Psoas muscle (tissue), 8 donors: Measurements from ENCODE around the gene IL21R. TPM values are rescaled to one million over a fixed set of nuclear protein-coding genes. Genes with fewer than 3 reads are reported as not detected.

ENCODE experiments used
- ATAC-seq, 4 donors: fragments of 200-7000 bp; cut with Tn5 transposase; one replicate each; pipeline ENCODE4 v1.9.1; 2020; ENCODE audit warnings: moderate library complexity in 3 of 4, mild to moderate bottlenecking in 2 of 4
- DNase-seq, 2 donors: peaks; one replicate each; pipeline ENCODE4 v3.0.0-alpha.2; 2020
- H3K27ac ChIP-seq: fragments of 200-600 bp; one replicate; pipeline ENCODE4 v1.8.0; 2022
- H3K27me3 ChIP-seq, 3 donors: fragments of 200-600 bp in 1 of 3; one replicate each; pipeline versions ENCODE4 v1.6.1 to v1.8.0; 2013 to 2022; ENCODE audit warnings: low read length in 2 of 3, mild to moderate bottlenecking in 2 of 3, moderate library complexity in 1 of 3; ENCODE audit not compliant: insufficient read depth in 3 of 3
- H3K36me3 ChIP-seq, 2 donors: fragments of 200-600 bp in 1 of 2; one replicate each; pipeline versions ENCODE4 v1.6.1 to v1.8.0; 2013 to 2022; ENCODE audit warnings: low read depth in 1 of 2, mild to moderate bottlenecking in 1 of 2, moderate library complexity in 1 of 2; ENCODE audit not compliant: insufficient read depth in 1 of 2
- H3K4me1 ChIP-seq: fragments of 200-600 bp; one replicate; pipeline ENCODE4 v1.8.0; 2022
- H3K4me3 ChIP-seq: fragments of 200-600 bp; one replicate; pipeline ENCODE4 v1.8.0; 2022; ENCODE audit warnings: mild to moderate bottlenecking
- H3K9me3 ChIP-seq: fragments of 200-600 bp; one replicate; pipeline ENCODE4 v1.8.0; 2022
- WGBS, 3 donors: extraction: QIAGEN DNeasy Blood & Tissue Kit; methylation state at CpG; one replicate each; pipeline versions ENCODE4 v1.1.6 to v1.1.7; 2013; 5-methylcytosine and 5-hydroxymethylcytosine counted together
- intact Hi-C, 2 donors: fragments of 100-400 bp; cut with DNase I; formaldehyde crosslinking; loops; one replicate each; pipeline versions ENCODE4 v1.11.0 to v1.14.2; 2022
- polyA plus RNA-seq, 3 donors: library from polyadenylated mRNA; stranded (reverse); fragments of 200-250 nt; gene quantifications; one replicate each; pipeline ENCODE4 v1.2.3, GENCODE V29; 2013
- total RNA-seq, 4 donors: library from RNA; stranded (reverse); fragmentation: NEBNext Ultra II Directional in 2 of 4; extraction: Animal tissue kit (Norgen Biotek cat#: 25700) in 2 of 4; gene quantifications; one replicate each; pipeline versions ENCODE4 v1.2.1 to v1.2.4, GENCODE V29; 2021 to 2023
- TF ChIP-seq, protein P1 (sequence below): fragments of 200-600 bp; IDR thresholded peaks from one replicate; pipeline ENCODE4 v1.8.0; 2022; ENCODE audit warnings: antibody characterized with exemption
- donor health status: healthy with polysubstance abuse.
- donor health status: DM: no; HTN: no; CAD: no; lungs with moderate emphysema.
- donor health status: Bipolar disorder and iron deficiency.
- donor health status: healthy.
- donor health status: DM: yes; HTN: yes; CAD: no.
- donor health status: DM: no; HTN: no; CAD: no.
- donor health status: DM: no; HTN: no; CAD: no.
- donor health status: DM: yes; HTN: yes; CAD: no.

Gene IL21R
- total and polyA plus RNA-seq, 7 donors: 0.01 to 0.15 (median 0.08) TPM; not detected in 2

GRCh38 chr16:27471661-27472060 is 69.7 kb downstream of the IL21R start:
- ATAC-seq: no peak
- peaks cover 4% of the 10 kb centered on the region for H3K4me1 ChIP-seq
- DNase-seq: no peak
- 92 to 94% (median 94%) methylated on average over 19 of the region's 19 CpGs for WGBS, 3 donors
- no peak overlapping the region for H3K27ac ChIP-seq
- no peaks in the 10 kb centered on the region for H3K27me3 ChIP-seq
- intact Hi-C loops: no loop called here
- peaks cover 21 to 100% of the 10 kb centered on the region in 2 donors for H3K36me3 ChIP-seq
- TF ChIP-seq, protein P1, sequence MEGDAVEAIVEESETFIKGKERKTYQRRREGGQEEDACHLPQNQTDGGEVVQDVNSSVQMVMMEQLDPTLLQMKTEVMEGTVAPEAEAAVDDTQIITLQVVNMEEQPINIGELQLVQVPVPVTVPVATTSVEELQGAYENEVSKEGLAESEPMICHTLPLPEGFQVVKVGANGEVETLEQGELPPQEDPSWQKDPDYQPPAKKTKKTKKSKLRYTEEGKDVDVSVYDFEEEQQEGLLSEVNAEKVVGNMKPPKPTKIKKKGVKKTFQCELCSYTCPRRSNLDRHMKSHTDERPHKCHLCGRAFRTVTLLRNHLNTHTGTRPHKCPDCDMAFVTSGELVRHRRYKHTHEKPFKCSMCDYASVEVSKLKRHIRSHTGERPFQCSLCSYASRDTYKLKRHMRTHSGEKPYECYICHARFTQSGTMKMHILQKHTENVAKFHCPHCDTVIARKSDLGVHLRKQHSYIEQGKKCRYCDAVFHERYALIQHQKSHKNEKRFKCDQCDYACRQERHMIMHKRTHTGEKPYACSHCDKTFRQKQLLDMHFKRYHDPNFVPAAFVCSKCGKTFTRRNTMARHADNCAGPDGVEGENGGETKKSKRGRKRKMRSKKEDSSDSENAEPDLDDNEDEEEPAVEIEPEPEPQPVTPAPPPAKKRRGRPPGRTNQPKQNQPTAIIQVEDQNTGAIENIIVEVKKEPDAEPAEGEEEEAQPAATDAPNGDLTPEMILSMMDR: no peak
- H3K4me3 ChIP-seq: no peak overlapping the region
- H3K9me3 ChIP-seq: no peaks in the 10 kb centered on the region

DNA sequence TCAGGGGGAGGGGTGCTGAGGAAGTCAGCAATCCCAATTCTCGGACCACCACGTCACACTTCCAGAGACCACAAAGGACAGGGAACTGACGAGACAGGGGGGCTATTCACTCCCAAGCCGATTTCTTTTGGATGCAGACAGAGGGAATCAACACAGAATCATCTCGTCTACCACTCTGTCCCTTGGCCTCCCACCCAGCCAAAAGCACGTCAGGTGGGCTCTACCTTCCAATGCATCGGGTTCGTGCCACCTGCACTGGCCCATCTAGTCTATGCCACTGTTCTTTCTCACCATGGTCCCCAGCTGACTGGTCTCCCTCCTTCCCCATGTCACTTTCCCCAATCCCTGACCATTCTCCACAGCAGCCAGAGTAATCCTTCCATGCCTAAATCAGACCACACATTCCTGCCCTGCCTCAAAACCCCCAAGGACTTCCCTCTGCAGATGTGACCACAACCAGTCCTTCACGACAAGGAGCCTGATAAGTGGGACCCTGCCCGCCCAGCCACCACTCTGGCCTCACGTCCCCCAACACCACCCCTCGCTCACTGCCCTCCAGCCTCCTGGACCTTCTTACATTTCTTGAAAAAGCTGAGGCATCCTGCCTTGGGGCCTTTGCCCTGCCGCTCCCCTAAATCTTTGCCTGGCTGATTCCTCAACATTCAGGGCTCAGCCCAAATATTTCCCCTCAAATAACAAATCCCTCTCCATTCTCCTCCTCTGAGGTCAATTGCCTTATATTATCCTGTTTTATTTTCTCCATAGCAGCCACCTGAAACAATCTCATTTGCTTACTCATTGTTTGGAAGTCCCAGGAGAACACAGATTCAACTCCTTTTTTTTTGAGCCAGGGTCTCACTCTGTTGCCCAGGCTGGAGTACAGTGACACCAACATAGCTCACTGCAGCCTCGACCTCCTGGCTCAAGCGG is 70.4 kb downstream of the IL21R start:
- DNase-seq: no peak

DNA sequence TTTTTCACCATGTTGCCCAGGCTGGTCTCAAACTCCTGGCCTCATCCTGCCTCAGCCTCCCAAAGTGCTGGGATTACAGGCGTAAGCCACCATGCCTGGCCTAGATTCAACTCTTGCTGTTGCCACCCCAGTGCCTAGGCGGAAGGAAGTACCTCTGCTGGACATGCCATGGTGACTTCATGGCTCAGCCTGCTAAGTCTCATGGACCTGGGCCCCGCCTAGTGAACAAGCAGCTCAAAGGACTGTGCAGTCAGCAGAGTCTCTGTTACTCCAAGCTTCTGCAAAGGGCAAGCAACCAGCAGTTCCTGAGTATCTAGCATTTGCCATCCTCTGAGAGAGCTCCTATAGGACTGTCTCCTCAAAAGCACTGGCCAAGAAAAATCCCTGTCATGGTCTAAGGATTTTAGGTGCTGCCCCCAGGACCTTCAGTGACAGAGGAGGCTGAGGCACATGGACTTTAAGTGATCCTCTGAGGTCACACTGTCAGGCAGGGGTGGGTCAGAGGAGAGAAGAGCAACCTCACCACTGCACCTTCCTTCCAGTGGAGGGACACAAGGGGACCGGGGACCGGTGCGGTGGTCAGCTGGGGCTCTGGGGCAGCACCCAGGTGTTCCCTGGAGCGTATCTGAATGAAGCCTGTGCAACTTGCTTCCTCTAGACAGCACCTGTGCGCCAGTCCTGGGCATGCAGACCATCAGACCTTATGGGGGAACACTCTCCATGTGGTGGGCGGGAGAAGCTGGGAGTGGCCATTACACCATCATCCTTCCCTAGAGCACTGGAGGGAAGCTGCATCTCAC is 71.3 kb downstream of the IL21R start:
- Histone ChIP-seq H3K27ac (no peak overlapping the region), H3K9me3 (no peaks in the 10 kb centered on the region), H3K27me3 (no peaks in the 10 kb centered on the region), H3K4me3 (no peak overlapping the region), H3K36me3 (peaks cover 21 to 100% of the 10 kb centered on the region in 2 donors), H3K4me1 (peaks cover 4% of the 10 kb centered on the region)
- ATAC-seq (no peak), DNase-seq (no peak)
- TF ChIP-seq, protein P1: no peak
- intact Hi-C loops: no loop called here
- 96 to 98% (median 97%) methylated on average over 9 of the region's 9 CpGs for WGBS, 3 donors

More for the DNA sequence above, 70.4 kb downstream of the IL21R start:
- Histone ChIP-seq H3K4me3 (no peak overlapping the region), H3K9me3 (no peaks in the 10 kb centered on the region), H3K27ac (no peak overlapping the region), H3K27me3 (no peaks in the 10 kb centered on the region), H3K36me3 (peaks cover 21 to 100% of the 10 kb centered on the region in 2 donors), H3K4me1 (peaks cover 4% of the 10 kb centered on the region)
- intact Hi-C loops: no loop called here
- 91 to 95% (median 92%) methylated on average over 15 of the region's 15 CpGs for WGBS, 3 donors
- no peak for ATAC-seq
- TF ChIP-seq, protein P1: no peak

- WGBS, 3 donors: 86 to 90% (median 89%) methylated on average over 9 of the region's 9 CpGs
- Histone ChIP-seq H3K27ac (no peak overlapping the region), H3K4me3 (no peak overlapping the region), H3K4me1 (peaks cover 4% of the 10 kb centered on the region), H3K9me3 (no peaks in the 10 kb centered on the region), H3K36me3 (peaks cover 24 to 100% of the 10 kb centered on the region in 2 donors), H3K27me3 (no peaks in the 10 kb centered on the region)
- no peak for ATAC-seq
- TF ChIP-seq, protein P1: no peak
- no peak for DNase-seq
- intact Hi-C loops: no loop called here
These were observed 72.1 kb downstream of the IL21R start for GRCh38 chr16:27474041-27474440.
